Embryonic facial prominence (tissue), 1 donor: ENCODE results near the gene ZNF782.
"Not testable (repeated sequence)": the region's sequence is repeated elsewhere in the genome, so short reads cannot be mapped to it uniquely, and the experiment has no call there.

ENCODE experiments used
- DNase-seq: peaks from one replicate; pipeline ENCODE4 v3.0.0-alpha.2; 2016; ENCODE audit errors: extremely low spot score

Gene ZNF782

DNA sequence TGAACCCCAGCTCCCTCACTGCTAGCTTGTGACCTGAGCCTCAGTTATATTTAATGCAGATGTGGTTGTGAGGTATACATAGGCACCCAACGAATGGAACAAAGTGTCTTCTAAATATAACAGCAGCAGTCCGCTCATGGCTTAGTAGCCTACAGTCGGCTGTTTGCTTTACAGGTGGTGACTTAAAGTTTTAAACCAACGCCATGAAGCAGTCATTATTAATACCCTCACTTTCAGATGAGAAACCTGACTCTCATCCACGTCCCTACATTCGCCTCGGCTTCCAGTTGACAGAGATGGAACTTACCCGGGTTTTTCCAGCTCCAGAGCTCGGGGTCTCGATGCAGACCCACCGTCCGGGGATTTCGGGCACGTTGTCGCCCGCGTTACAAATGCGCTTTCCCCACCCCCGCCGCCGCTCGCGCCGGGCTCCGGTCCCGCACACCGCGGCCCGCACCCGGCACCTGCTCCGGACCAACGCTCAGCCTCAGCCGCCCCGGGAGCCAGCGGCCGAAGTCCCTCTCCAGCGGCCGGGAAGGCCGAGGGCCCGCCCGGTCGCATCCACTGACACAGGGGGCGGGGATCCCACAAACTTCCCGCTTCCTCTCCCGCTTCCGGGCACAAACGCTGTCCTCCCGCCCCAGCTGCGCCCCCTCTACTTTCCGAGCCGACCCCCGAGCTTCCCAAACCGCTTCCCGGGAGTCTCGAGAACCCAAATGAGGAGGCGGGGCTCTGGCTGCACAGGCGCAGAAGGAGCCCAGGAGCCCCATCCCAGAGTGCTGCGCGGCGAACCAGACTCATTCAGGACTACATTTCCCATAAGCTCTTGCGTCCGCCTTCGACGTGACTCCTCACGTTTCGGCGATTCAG is at the start of gene ZNF782:
ZNF782 (minus strand) TSS at position 734 of the 870 bp plus-strand sequence. CDS start 2,553 bp downstream, outside the sequence.
- DNase-seq, result peak; percentile 95

DNA sequence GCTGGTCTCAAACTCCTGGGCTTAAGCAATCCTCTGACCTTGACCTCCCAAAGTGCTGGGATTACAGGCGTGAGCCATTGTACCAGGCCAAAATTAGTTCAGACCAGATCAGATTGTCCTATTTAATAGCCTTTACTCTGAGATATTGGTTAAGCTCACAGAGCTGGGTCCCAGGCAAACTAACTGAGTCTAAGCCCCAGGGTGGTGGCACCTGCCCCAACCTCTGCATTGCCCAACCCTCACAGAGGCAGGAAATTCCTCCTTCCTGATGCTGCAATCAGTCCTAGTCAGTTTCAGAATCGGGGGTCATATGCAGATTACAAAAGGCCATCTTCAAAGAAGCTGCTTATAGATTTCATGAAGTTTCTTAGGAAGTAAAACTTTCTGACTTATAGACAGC is 45.7 kb upstream of the ZNF782 start:
- not testable (repeated sequence) for DNase-seq

DNA sequence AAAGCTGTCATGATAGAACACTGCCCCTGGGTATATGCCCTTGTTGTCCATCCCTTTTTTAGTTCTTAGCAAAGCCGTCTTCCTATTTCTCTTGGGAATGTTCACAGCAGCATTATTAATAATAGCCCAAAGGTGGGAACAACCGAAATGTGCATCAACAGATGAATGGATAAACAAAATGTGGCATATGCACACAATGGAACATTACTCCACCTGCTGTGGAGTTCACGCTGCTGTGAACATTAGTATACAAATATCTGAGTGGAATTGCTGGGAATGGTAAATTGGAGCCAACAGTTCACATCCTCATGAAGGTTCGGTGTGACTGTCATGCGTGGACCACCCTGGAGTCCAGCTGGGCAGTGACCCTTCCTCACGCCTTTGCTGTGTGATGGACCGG is 37.8 kb upstream of the ZNF782 start:
- no peak for DNase-seq

DNA sequence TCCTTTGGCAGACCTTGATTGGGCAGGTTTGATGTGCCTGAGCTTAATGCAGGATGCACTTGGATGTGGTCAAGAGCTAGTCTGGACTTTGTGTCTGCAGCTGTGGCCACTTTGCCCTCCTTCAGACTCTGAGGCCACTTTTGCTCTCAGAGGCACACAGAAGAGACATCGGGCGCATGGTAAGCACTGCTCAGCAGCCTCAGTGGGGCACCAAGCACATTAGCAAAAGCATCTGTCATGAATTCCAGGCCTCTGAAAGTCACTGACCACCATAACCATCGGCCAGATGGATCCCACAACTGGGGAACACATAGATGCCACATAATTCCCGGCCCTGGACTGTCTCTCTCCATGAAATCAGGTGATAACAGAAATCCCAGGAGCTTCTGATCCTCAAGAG is 34.3 kb upstream of the ZNF782 start:
- no peak for DNase-seq

DNA sequence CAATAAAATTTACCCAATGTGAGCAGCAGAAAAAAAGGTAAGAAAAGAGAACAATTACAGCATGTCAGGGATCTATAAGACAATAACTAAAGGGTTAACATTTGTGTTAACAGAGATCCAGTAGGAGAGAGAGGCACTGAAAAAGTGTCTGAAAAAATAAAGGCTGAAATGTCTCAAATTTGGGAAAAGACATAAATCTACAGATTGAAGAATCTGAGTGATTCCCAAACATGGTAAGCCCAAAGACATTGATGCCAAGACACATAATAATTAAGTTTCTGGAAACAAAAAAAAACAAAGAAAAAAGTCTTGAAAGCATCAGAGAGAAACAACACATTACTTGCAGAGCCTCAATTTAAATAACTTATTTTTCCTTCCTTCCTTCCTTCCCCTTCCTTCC is 31.1 kb upstream of the ZNF782 start:
- no peak for DNase-seq

DNA sequence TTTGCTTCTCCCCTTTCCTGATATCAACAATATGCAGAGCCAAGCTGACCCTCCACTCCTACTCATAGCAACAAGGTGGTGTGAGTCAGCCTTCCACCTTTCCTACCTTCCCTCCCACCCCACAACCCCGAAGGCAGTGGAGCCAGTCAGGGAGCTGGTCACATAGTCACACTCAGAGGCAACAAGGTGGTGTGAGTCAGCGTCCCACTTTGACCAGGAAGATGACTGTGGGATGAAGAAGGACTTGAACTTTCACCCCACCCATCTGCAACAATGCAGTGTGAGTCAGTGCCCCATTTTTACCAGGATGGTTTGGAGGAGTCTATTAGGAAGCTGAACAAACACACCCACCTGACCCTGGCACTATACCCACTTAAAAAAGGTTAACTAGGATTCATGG is 30.1 kb upstream of the ZNF782 start:
- no peak for DNase-seq

DNA sequence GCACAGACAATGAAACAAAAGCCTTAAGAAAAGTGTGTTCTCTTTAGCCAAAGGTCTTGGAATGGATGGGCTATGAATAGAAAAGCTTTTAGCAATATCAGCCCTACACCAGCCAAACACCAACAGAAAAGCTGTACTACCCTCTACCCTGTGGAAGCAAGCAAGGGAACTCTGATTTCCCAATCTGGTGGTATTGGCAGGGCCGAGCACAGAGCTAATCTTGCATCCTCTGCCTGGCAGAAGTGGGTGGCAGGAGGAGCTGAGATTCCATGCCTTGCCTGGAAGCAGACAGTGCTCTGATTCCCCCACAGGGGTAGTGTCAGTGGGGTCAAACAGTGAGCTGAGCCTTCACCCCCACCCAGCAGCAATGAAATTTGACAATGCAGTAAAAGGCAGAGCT is 29.6 kb upstream of the ZNF782 start:
- no peak for DNase-seq

DNA sequence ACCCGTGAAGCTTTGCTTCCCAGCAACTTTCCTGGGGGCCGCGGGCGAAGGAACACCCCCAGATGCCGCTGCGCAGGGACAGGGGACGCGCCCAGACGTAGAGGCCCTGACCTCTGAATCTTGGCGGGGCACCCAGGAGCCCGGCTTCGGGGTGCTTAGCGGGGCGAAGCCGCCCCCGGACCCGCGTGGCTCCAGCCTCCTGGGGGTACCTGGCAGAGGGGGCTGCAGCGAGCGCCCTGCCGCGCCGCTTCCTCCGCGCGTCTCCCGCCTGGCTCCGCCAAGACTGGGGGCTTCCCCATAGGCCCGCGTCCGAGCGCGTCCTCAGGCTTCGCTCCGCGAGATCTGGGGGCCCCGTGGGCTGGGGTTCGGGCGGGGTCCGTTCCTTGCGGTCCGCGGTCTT is 23.0 kb upstream of the ZNF782 start:
- DNase-seq, result no peak

DNA sequence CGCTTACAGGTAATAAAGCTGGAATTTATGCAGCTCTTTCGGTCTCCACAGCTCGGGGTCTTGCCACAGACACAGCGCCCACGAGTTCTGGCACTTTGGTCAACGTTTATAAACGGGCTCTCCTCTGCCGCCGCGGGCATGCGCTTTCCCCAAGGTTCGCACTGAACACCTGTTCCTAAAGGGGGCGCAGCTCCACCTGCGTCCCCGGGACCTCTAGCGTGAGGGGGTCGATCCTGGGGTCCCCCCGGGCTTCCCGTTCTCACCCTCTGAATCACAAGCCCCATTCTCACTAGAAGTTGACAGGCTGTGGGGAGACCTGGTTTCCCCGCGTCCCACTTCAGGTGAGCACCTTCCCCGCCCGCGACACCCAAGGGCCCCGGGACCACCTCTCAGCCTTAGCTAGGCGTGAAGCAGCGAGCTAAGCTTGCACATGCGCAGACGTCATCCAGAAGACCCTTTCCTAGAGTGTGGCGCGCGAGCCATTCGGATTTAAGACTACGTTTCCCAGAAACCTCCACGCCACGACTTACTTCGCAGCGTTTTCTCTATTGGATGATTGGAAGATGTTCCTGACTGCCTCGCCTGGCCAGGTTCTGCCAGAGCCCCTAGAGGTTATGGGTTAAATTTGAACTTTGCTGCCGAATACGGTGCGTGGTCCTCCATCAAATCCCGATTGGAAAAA is 21.3 kb upstream of the ZNF782 start:
- DNase-seq, result peak; percentile 88

DNA sequence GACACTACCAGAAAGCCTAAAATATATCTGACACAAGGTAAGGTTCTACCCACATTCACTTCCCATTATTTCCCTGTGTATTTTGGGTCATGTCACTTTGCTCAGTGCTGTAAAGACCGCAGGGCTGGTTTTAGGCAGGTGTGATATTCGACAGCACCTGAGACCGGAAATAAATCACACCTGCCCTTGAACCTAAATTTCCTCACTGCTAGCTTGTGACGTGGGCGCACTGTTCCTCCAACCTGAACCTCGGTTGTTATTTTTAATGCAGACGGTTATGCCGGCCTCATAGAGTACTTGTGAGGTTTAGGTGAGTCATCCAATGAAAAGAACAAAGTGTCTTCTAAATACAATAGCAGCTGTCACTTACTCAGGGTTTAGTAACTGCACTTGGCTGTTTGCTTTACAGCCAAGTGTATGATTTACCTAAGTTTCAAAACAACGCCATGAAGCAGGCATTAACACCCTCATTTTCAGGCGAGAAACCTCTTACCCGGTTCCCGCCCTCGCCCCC is 20.7 kb upstream of the ZNF782 start:
- DNase-seq, result no peak

DNA sequence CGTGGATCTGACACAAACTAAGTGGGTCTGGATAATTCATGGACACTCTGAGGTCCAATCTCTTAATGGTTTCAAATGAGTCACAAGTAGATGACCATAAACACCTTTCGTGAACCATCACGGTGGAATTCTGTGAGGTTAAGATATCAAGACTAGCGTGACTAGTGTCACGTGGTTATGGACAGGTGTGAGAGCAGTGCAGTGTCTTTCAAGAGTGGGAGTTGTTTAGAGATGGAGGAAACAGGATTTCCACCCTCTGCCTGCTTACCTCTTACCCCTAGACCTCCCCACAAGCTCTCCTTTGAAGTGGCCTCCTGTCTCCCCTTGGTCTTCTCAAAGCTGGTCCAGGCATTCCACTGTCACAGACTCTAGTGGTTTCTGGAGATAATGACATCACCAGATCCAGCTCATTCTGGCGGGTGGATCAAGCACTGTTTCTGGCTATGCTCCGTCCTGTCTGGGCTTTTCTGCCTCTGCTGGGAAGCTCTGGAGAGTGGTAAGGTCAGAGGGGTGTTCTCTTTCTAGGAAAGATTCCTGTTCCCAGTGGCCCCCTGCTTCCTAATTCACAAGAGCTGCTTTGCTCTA is 20.0 kb upstream of the ZNF782 start:
- DNase-seq, result no peak

DNA sequence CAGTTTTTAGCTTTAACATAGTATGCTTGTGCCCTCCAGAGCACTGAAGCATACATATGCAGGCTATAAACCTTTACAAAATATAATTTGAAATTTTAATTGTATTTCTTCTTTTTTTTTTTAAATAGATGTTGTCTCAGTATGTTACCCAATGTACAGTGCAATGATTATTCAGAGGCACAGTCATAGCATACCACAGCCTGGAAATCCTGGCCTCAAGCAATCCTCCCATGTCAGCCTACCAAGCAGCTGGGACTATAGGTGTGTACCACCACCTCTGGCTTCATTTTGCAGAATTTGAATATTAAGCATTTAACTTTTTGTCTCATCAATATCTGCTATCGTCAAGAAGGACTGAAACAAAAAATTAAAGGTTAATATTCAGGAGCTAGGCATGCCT is 16.9 kb upstream of the ZNF782 start:
- no peak for DNase-seq

DNA sequence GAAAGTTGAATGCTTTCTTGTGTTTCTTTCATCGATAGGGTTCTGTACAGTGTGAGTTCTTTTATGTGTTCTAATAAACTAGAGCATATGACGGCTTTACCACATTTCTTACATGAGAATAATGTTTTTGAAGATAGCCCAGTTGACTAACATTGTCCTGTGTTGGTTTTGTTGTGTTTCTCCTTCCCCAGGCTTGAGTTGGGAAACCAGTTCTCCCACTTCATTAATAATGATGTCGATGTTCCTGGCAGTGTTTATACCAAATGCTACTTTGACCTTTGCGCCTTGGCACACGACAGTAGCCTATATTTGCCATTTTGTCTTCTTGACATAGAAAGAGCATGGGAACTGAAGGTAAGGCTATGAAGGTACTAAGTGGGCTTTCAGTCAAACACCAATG is 14.4 kb upstream of the ZNF782 start:
- no peak for DNase-seq

DNA sequence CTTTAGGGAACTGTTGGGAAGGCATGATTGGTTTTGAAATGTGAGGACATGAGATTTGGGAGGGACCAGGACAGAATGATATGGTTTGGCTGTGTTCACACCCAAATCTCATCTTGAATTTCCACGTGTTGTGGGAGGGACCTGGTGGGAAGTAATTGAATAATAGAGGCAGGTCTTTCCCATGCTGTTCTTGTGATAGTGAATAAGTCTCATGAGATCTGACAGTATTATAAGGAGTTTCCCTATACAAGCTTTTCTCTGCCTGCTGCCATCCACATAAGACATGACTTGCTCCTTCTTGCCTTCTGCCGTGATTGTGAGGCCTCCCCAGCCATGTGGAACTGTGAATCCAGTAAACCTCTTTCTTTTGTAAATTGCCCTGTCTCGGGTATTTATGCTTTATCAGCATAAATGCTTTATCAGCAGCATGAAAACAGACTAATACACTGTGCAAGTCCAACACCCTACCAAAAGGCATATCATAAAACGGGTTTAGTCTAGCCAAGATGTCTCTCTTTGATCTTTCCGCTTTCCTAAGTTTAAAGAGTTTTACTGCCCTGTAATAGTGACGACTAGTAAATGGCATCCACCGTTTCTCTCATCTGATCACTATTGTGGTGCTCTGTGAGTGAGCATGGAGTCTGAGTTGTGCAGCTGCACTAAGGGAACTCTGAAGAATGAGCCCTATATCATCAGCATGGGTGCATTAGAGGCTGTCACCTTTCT is 12.9 kb upstream of the ZNF782 start:
- DNase-seq, result no peak

DNA sequence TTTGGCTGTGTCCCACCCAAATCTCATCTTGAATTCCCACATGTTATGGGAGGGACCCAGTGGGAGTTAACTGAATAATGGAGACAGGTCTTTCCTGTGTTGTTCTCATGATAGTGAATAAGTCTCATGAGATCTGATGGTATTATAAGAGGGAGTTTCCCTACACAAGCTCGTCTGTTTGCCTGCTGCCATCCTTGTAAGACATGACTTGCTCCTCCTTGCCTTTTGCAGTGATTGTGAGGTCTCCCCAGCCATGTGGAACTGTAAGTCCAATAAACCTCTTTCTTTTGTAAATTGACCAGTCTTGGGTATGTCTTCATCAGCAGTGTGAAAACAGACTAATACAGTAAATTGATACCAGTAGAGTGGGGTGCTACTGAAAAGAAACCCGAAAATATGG is 10.9 kb upstream of the ZNF782 start:
- DNase-seq, result not testable (repeated sequence)

DNA sequence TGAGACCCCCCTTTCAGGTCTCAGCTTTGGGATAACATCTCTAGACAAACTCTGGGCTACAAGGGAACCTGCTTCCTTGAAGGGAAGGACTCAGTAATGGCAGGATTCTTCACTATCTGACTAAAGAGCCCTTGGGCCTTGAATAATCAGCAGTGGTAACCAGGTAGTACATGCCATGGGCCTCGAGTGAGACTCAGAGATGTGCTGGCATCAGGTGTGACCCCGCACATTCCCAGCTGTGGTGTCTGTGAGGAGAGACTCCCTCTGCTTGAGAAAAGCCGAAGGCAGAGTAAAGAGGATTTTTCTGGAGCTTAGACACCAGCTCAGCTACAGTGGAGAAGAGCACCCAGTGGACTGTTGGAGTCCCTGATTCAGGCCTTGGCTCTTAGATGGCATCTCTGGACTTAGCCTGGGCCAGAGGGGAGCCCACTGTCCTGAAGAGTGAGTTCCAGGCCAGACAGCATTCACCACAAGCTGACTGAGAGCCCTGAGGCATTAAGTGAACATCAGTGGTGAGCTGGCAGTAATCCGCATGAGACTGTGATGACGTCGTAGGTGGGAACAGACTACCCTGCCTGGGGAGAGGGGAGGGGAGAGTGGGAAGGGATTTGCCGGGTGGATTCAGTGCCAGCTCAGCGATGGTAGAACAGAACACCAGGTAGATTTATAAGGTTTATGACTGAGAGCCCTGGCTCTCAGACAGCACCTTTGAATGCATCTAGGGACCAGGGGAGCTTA is 5.3 kb upstream of the ZNF782 start:
- DNase-seq, result no peak

DNA sequence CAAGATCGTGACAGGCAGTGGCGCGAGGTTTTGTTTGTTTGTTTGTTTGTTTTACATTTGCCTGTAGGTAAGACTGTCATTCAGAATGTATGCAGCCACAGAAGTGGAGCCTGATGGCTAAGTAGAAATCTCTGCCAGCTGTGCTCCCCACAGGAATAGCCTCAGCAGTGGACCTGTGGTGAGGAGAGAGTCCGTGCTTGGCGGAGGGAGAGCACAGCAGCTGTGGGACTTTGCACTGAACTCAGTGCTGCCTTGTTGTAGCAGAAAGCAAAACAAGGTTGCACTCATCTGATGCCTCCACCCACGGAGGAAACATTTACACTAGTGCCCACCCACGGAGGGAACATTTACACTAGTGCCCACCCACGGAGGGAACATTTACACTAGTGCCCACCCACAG is 4.4 kb upstream of the ZNF782 start:
- no peak for DNase-seq

DNA sequence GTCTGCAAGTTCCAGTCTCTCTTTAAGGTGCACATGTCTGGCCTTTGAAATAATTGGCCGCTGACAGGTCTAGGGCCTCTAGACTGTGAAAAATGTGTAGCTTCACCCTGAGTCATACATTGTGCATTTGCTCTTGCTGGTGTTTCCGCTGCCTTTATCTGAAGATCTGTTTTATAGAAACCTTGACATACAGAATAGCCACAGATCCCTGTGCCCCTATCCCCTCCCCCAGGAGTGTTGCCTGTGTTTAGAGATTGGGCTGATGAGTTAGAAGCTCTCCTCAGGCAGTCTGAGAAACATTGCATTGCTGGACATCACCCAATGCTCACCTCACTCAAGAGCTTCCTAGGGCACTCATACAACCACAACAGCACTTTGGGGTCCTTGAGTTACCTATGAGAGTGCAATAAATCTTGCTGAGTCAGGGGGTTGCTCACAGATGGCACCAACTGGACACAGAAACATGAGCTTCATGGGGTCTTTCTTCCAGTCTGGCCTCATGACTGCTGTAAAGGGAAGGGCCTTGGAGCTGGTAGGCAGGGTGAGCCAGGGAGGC is 3.8 kb upstream of the ZNF782 start:
- DNase-seq, result no peak

DNA sequence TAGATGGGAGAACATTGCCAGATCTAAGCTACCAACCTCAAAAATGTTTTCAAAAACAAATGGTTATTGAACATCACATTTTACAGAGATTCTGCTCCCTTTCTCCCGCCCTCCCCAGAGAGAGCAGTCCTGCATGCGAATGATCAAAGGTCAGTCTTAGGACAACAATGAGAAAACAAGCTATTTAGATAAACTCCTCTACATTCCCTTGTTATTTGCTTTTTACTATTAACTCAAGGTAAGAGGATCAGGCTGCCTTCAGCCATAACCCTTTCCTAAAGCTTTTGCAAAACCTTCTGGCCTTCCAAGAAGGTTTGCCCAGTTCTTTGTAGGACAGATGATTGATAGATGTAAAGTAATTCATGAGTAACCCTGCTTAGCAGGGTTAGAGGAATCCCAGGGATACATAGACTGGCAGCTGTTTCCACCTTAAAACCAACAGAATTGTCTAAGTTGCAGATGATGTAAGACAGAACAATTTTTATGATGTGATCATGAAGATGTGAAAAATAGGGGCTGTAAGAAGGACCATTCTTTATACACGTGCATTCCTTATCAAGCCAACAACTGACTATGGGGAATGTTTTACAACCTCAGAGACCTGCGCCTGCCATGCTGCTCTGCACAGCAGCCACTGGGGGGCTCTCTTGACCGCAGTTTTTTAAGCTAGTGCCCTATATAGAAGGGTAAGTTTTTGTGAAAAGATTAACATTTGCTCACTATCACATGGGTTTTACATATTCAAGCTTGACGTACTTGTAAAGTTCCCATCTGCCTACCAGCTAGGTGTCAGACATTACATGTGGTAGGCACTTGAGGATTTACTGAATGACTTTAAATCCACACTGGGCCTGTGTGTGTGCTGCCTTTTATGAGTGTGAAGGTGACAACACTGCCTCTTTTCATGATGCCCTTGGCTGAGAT is 2.3 kb upstream of the ZNF782 start:
- peak; percentile 42 for DNase-seq
